Measurements from ENCODE around the gene BSN. TPM values are rescaled to one million over a fixed set of nuclear protein-coding genes. Genes with fewer than 3 reads are reported as not detected.

The BSN gene
- total and polyA plus RNA-seq, 2 of the 4 experiments (the other 2 are of a cell fraction) = under 0.01 to 0.03 TPM

DNA sequence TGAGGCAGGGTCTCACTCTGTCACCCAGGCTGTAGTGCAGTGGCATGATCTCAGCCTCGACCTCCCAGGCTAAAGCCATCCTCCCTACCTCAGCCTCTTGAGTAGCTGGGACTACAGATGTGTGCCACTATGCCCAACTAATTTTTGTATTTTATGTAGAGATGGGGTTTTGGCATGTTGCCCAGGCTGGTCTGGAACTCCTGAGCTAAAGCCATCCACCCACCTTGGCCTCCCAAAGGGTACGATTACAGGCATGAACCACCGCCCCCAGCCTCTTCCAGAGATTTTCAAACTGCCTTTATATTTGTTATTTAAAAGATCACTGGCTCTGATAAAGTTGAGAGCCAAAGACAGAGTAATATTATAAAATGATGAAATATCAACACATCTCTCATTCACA lies 37.3 kb downstream of the BSN start:
- H3K4me3 ChIP-seq (ENCODE audit: insufficient read depth, low read depth, low read length) = no peak overlapping the region
- no peak overlapping the region for H3K23ac ChIP-seq (ENCODE audit: low read depth, low read length)
- no peak overlapping the region for H2BK120ac ChIP-seq (ENCODE audit: low read depth, low read length)
- H4K5ac ChIP-seq (ENCODE audit: low read depth, low read length) = no peak overlapping the region
- no peaks in the 10 kb centered on the region for H3K9me3 ChIP-seq (ENCODE audit: control insufficient read depth, insufficient read depth, low read length)
- H3K56ac ChIP-seq (ENCODE audit: extremely low read depth, insufficient read depth, low read length) = no peak overlapping the region
- no peak overlapping the region for H2BK15ac ChIP-seq (ENCODE audit: low read depth, low read length)
- H3K18ac ChIP-seq (ENCODE audit: low read depth, low read length) = no peak overlapping the region
- ChIA-PET CTCF (interaction anchor here (0.7 kb wide), 1 partner anchor 16 kb away, joined by 4 read pairs; no protein-coding TSS in a partner anchor), POLR2A (ENCODE audit: unreplicated experiment) (no interaction called here)
- no peaks in the 10 kb centered on the region for H3K36me3 ChIP-seq (ENCODE audit: control insufficient read depth, insufficient read depth, low read length)
- no peak overlapping the region for H3K9ac ChIP-seq (ENCODE audit: low read depth, low read length)
- H3K14ac ChIP-seq (replicated peaks; ENCODE audit: low read depth, low read length) = no peak overlapping the region
- dilution Hi-C loops (cut with HindIII; ENCODE audit: low sequenced_read_pairs, unreplicated experiment) = no loop called here
- no peak overlapping the region for H4K8ac ChIP-seq (ENCODE audit: low read depth in 2 of 2, low read length in 2 of 2)
- H3K27me3 ChIP-seq (ENCODE audit: control insufficient read depth, insufficient read depth, low read length) = peaks cover 1% of the 10 kb centered on the region
- H3K4me1 ChIP-seq (ENCODE audit: control insufficient read depth, insufficient read depth, low read length) = no peaks in the 10 kb centered on the region
- no peak overlapping the region for H3K4ac ChIP-seq (ENCODE audit: low read depth, low read length)
- H2BK20ac ChIP-seq (ENCODE audit: low read depth, low read length) = no peak overlapping the region
- H4K91ac ChIP-seq (ENCODE audit: insufficient read depth, low read depth, low read length) = no peak overlapping the region
- DNase-seq (no peak), ATAC-seq (ENCODE audit: low read depth) (no peak)
- no peak overlapping the region for H2BK5ac ChIP-seq (ENCODE audit: low read depth, low read length, poor library complexity, severe bottlenecking)
- BruUV-seq (replicated peaks) = no TSS peak
- H4K20me1 ChIP-seq (ENCODE audit: insufficient read depth, low read length) = no peaks in the 10 kb centered on the region
- in situ Hi-C loops (cut with MboI; ENCODE audit: low sequenced_read_pairs) = no loop called here
- H3K27ac ChIP-seq (ENCODE audit: insufficient read depth, low read length) = no peak overlapping the region
- H2AFZ ChIP-seq (replicated peaks; ENCODE audit: low read length, poor library complexity) = no peak overlapping the region
- TF ChIP-seq MAFK (IDR thresholded peaks at IDR 0.05; ENCODE audit: low read depth, low read length) (no peak), CEBPB (IDR thresholded peaks at IDR 0.05; ENCODE audit: low read depth, low read length) (no peak), RAD21 (IDR thresholded peaks at IDR 0.05; ENCODE audit: low read length) (no peak), SMC3 (IDR thresholded peaks at IDR 0.05; ENCODE audit: low read depth, low read length) (no peak), RCOR1 (IDR thresholded peaks at IDR 0.05; ENCODE audit: insufficient replicate concordance, low read length) (no peak), MXI1 (IDR thresholded peaks at IDR 0.05; ENCODE audit: borderline replicate concordance, low read depth, low read length) (no peak), BHLHE40 (IDR thresholded peaks at IDR 0.05; ENCODE audit: low read depth, low read length) (no peak), NFE2L2 (IDR thresholded peaks at IDR 0.05; ENCODE audit: low read depth, low read length) (no peak), CHD1 (IDR thresholded peaks at IDR 0.05; ENCODE audit: low read depth, low read length) (no peak), MAZ (IDR thresholded peaks at IDR 0.05; ENCODE audit: borderline replicate concordance, low read depth, low read length) (no peak), FOS (IDR thresholded peaks at IDR 0.05; ENCODE audit: low read depth, low read length) (no peak), RFX5 (IDR thresholded peaks at IDR 0.05; ENCODE audit: low read depth, low read length) (no peak), POLR2A (IDR thresholded peaks at IDR 0.05; ENCODE audit: low read depth, low read length) (no peak)
- TF ChIP-seq, protein P1, sequence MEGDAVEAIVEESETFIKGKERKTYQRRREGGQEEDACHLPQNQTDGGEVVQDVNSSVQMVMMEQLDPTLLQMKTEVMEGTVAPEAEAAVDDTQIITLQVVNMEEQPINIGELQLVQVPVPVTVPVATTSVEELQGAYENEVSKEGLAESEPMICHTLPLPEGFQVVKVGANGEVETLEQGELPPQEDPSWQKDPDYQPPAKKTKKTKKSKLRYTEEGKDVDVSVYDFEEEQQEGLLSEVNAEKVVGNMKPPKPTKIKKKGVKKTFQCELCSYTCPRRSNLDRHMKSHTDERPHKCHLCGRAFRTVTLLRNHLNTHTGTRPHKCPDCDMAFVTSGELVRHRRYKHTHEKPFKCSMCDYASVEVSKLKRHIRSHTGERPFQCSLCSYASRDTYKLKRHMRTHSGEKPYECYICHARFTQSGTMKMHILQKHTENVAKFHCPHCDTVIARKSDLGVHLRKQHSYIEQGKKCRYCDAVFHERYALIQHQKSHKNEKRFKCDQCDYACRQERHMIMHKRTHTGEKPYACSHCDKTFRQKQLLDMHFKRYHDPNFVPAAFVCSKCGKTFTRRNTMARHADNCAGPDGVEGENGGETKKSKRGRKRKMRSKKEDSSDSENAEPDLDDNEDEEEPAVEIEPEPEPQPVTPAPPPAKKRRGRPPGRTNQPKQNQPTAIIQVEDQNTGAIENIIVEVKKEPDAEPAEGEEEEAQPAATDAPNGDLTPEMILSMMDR (conservative IDR thresholded peaks at IDR 0.05; ENCODE audit: low read depth, low read length) = no peak
- TF ChIP-seq, protein P2, sequence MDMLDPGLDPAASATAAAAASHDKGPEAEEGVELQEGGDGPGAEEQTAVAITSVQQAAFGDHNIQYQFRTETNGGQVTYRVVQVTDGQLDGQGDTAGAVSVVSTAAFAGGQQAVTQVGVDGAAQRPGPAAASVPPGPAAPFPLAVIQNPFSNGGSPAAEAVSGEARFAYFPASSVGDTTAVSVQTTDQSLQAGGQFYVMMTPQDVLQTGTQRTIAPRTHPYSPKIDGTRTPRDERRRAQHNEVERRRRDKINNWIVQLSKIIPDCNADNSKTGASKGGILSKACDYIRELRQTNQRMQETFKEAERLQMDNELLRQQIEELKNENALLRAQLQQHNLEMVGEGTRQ (IDR thresholded peaks at IDR 0.05; ENCODE audit: low read depth, low read length) = no peak
- TF ChIP-seq, protein P3, sequence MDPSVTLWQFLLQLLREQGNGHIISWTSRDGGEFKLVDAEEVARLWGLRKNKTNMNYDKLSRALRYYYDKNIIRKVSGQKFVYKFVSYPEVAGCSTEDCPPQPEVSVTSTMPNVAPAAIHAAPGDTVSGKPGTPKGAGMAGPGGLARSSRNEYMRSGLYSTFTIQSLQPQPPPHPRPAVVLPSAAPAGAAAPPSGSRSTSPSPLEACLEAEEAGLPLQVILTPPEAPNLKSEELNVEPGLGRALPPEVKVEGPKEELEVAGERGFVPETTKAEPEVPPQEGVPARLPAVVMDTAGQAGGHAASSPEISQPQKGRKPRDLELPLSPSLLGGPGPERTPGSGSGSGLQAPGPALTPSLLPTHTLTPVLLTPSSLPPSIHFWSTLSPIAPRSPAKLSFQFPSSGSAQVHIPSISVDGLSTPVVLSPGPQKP (IDR thresholded peaks at IDR 0.05; ENCODE audit: borderline replicate concordance, low read depth, low read length) = no peak
- WGBS, 2 experiments (ENCODE audit: extremely low coverage in 2 of 2, insufficient read length in 1 of 2) = no CpG with 5 or more reads among the region's 3 CpGs
- intact Hi-C loops (cut with micrococcal nuclease) = no loop called here
- no peak overlapping the region for H2AK5ac ChIP-seq (ENCODE audit: low read depth, low read length)
- H2AK9ac ChIP-seq (replicated peaks; ENCODE audit: low read depth, low read length, poor library complexity) = no peak overlapping the region
- H3K9me1 ChIP-seq (ENCODE audit: insufficient read depth, low read length) = no peaks in the 10 kb centered on the region
- no peak overlapping the region for H3K4me2 ChIP-seq (ENCODE audit: low read depth, low read length)
- no peaks in the 10 kb centered on the region for H3K79me1 ChIP-seq (ENCODE audit: low read depth in 1 of 2, low read length in 2 of 2)

All from IMR-90 (cell line).